Endothelial cell of coronary artery (primary cell): ENCODE measurements around the gene TPSAB1. TPM values are rescaled to one million over a fixed set of nuclear protein-coding genes. Genes with fewer than 3 reads are reported as not detected.

Source experiments
- total RNA-seq: library from RNA; depleted of rRNA; stranded (reverse); fragments of >200 nt; gene quantifications from 2 replicates; pipeline ENCODE4 v1.2.3, GENCODE V29; 2014

The TPSAB1 gene
- total RNA-seq: not detected in 2 replicates

DNA sequence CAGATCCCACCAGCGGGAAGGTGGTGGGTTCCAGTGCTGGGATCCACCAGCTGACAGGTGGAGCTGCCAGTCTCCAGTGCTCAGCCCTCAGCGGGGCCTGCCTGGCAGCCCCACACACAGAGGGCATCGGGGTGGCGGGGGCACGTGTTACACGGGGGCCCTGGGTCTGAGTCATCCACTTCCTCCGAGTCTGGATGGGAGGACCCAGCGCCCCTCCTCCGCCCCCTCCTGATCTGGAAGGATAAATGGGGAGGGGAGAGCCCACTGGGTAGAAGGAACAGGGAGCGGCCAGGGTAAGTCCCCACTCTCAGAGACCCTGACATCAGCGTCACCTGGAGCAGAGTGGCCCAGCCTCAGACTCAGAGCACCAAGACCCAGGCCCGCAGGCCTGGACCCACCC lies at the start of gene TPSAB1:
Gene TPSAB1 (plus strand): TSS at position 270 of the 400 bp plus-strand sequence. CDS start 234 bp downstream, outside the sequence.

GRCh38 chr16:1225051-1225451 lies 15.5 kb upstream of the TPSAB1 start, which contains the start of gene TPSG1:
Gene TPSG1 (minus strand): TSS chr16:1225268. CDS start chr16:1225252, 16 bp downstream.

DNA sequence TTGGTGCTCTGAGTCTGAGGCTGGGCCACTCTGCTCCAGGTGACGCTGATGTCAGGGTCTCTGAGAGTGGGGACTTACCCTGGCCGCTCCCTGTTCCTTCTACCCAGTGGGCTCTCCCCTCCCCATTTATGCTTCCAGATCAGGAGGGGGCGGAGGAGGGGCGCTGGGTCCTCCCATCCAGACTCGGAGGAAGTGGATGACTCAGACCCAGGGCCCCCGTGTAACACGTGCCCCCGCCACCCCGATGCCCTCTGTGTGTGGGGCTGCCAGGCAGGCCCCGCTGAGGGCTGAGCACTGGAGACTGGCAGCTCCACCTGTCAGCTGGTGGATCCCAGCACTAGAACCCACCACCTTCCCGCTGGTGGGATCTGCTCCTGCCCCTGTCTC lies 10.4 kb upstream of the TPSAB1 start, which contains the start of gene TPSB2:
Gene TPSB2 (minus strand): TSS at position 101 of the 387 bp plus-strand sequence. CDS start 233 bp downstream, outside the sequence.

DNA sequence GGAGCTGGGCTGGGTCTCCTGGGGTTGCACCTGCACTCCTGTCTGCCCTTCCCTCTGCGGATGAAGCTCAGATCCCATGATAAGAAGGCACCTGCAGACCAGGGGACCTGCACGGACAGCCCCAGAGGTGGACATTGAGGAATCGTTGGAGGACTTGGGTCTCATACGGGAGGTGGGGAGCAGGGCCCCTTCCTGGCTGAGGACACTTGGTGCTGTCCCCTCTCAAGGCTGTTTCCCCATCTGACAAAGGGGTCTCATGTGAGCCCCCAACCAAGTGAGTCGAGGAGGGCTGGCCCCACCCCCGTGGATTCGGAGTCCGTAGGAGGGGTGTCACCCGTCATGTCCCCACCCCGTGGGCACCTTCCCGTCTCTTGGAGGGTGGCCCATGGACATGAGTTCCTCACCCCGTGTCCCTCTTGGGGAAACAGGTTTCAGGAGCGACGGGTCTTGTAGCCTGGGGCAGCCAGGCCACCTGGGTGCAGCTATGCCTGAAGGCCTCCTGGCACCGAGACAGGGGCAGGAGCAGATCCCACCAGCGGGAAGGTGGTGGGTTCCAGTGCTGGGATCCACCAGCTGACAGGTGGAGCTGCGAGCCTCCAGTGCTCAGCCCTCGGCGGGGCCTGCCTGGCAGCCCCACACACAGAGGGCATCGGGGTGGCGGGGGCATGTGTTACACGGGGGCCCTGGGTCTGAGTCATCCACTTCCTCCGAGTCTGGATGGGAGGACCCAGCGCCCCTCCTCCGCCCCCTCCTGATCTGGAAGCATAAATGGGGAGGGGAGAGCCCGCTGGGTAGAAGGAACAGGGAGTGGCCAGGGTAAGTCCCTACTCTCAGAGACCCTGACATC lies 15.0 kb downstream of the TPSAB1 start, which contains the start of gene TPSD1:
Gene TPSD1 (plus strand): TSS at position 794 of the 847 bp plus-strand sequence. CDS start 212 bp downstream, outside the sequence.

Other genes starting within 250 kb of the TPSAB1 start
- gene SSTR5, start 168.0 kb upstream of the TPSAB1 start, total RNA-seq: under 0.01 TPM in 1 of 2 replicates, not detected in the other
- not detected in 2 replicates for gene C1QTNF8, start 144.5 kb upstream of the TPSAB1 start, total RNA-seq
- 1.8 TPM in 1 of 2 replicates, not detected in the other for gene CACNA1H, start 87.6 kb upstream of the TPSAB1 start, total RNA-seq
- not detected in 2 replicates for gene TPSG1, start 15.4 kb upstream of the TPSAB1 start, total RNA-seq
- not detected in 2 replicates for gene TPSB2, start 10.5 kb upstream of the TPSAB1 start, total RNA-seq
- not detected in 2 replicates for gene TPSD1, start 15.4 kb downstream of the TPSAB1 start, total RNA-seq
- gene UBE2I, start 68.9 kb downstream of the TPSAB1 start, total RNA-seq: 44.3 and 50.8 TPM in 2 replicates
- gene BAIAP3, start 92.9 kb downstream of the TPSAB1 start, total RNA-seq: 0.18 and 1.4 TPM in 2 replicates
- gene TSR3, start 111.2 kb downstream of the TPSAB1 start, total RNA-seq: 64.8 and 70.5 TPM in 2 replicates
- 19.9 and 36.2 TPM in 2 replicates for gene GNPTG, start 111.2 kb downstream of the TPSAB1 start, total RNA-seq
- 8.4 and 8.5 TPM in 2 replicates for gene UNKL, start 174.0 kb downstream of the TPSAB1 start, total RNA-seq
- gene UQCC4, start 180.0 kb downstream of the TPSAB1 start, total RNA-seq: 17.4 and 20.5 TPM in 2 replicates
- gene PERCC1, start 190.4 kb downstream of the TPSAB1 start, total RNA-seq: not detected in 2 replicates
- under 0.01 and 0.09 TPM in 2 replicates for gene CCDC154, start 203.9 kb downstream of the TPSAB1 start, total RNA-seq
- 37.3 and 54.8 TPM in 2 replicates for gene CLCN7, start 234.3 kb downstream of the TPSAB1 start, total RNA-seq
- gene PTX4, start 248.2 kb downstream of the TPSAB1 start, total RNA-seq: not detected in 2 replicates